GOT3 (cell line): ENCODE results near the gene PTPN14.
"Not testable (repeated sequence)": the region's sequence is repeated elsewhere in the genome, so short reads cannot be mapped to it uniquely, and the experiment has no call there.

Source experiments
- DNase-seq: peaks from one replicate; lab custom pipeline; 2025; ENCODE audit warnings: mixed read lengths; lab: John Stamatoyannopoulos, UW

Gene PTPN14

DNA sequence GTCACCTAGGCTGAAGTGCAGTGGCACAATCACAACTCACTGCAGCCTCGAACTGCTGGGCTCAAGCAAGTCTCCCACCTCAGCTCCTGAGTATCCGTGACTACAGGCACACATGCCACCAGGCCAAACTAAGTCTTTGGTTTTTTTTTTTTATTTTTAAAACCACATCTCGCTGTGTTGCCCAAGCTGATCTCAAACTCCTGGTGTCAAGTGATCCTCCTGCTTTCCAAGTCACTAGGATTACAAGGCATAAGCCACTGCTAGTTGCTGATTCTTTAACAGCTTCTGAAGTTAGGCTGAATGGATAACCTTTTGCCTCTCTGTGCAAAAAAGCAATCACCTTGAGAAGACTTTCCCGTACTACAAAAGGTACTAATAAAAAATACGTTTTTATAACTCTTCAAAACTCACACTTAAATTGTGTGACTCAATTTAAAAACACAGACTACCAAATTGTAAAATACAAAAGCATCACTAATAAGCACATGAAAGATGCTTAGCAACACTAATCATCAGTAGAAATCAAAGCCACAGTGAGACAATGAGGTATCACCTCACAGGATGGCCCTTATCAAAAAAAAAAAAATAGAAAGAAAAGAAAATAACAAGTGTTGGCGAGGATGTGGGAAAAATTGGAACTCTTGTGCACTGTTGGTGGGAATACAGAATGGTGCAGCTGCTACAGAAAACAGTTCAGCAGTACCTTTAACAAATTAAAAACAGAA, 40.3 kb downstream of the PTPN14 start:
- DNase-seq: no peak

DNA sequence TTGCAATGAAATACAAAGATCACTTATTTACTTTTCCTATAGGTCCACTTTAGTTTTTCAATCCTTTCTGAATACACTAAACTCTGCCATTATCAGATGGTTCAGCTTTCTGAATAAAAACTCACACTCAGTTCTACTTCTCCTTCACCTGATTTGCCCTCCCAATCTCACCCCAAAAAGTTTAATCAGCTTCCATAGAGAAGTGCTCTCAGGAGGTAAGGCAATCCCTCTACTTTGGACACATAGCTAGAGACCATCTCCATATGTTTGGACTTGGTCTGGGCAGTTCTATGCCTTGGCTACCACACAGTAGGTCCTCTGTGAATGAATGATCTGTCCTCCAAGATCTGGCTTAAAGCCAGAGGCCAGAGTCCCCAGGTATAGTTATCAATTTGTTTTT, 40.9 kb downstream of the PTPN14 start:
- no peak for DNase-seq

DNA sequence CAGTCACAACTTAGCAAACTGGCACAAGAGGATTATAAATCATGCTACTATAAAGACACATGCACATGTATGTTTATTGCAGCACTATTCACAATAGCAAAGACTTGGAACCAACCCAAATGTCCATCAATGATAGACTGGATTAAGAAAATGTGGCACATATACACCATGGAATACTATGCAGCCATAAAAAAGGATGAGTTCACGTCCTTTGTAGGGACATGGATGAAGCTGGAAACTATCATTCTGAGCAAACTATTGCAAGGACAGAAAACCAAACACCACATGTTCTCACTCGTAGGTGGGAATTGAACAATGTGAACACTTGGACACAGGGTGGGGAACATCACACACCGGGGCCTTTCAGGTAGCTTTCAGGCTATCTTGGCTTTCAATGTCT, 41.8 kb downstream of the PTPN14 start:
- DNase-seq: not testable (repeated sequence)

DNA sequence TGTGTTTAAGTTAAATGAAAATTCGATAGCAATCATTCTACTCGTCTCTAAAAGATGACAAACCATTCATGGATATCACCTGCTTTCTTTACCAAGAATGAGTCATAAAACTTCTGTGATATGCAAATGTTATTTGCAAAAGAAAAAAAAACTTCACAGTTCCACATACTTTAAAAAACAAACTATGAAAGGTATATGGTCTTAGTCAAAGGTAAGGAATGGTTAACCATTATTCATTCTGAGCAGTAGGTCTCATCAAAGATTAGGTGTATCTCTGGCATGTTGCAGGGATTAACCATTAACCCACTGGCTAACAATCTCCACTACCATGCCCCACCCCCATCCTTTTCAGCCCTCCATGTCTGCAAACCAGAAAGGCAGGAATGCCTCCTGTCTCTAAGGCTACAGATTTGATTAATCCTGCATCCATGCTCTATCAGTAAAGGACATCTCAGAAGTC, 44.4 kb downstream of the PTPN14 start:
- no peak for DNase-seq

DNA sequence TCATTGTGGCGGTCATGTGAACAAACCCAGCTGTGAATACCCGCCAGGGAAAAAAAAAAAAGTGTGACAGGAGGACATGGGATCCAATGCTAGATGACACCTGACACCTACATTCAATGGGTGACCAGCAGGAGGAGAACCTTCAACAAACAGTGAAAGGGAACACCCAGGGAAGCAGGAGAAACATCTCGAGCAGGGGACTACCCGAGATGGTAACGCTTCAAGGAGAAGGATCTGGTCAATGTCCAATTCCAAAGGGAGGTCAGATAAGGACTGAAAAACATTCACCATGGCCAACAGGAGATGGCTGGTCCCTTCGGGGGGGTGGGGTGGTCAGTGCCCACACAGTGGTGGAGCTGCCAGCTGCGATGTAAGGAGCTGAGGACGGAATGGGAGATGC, 46.3 kb downstream of the PTPN14 start:
- no peak for DNase-seq

DNA sequence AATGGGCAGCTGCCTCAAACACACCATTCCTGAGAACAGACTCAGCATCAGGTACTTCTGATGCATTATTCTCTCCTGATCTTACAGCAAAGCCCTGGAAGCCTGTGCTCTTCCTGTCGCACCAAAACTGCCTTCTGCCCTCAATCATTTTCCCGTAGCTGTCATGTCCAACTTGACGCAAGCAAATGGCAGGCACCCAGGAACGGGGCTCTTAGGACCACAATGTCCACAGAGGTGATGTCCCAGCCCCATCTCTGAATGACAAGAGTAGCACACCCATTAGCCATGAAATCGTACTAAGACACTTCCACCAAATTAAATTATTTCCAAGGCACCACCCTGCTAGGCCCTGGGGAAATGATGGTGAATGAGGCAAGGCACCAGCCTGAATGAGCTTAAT, 47.1 kb downstream of the PTPN14 start:
- DNase-seq: no peak

DNA sequence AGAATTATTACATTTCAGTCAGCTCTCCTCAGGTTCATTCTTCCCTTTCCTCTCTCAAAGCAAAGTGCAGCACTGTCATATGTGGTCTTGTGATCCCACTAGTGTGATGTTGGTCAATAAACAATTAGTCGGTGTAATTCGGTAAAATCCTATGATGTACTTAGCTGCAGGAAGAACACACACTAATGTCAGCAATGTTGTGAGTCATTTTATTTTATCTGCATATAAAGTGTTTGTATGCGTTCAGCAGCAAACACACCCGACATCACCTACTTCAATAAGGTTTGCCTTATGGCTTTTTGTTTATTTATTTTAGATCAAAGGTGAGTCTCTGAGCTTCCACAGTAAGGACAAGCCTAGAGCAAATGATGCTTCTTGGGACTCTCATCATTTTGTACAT, 47.8 kb downstream of the PTPN14 start:
- no peak for DNase-seq

DNA sequence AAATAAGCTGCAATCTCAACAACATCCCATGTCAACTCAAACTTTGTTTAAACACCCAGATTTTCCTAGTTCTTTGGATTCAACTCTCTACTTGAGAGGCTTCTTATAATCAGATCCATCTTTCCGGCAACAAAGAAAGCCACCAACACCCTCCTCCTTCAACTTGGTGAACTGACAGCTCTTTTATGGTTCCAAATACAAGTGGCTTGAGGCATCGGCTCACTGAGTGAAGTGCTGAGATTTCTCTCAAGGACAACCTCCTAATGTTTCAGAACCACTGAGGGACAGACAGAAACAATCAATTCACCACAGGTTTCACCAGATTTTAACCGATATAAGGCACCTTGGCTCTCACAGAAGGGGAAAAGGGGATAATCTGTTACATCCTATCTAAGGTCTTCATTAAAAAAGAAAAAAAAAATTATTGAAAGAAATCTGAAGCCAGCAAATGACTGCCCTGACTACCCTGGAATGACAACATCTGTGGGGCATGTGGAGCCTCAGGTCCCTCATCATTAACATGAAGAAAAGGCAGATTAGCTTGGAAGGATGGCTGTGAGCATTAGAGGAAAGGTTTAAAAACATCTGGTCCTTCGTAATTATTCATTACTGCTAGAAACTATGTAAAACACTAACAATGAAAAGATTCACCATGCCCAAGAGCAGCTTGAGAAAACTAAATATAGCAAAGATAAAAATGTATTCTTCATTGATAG, 50.9 kb downstream of the PTPN14 start:
- no peak for DNase-seq

DNA sequence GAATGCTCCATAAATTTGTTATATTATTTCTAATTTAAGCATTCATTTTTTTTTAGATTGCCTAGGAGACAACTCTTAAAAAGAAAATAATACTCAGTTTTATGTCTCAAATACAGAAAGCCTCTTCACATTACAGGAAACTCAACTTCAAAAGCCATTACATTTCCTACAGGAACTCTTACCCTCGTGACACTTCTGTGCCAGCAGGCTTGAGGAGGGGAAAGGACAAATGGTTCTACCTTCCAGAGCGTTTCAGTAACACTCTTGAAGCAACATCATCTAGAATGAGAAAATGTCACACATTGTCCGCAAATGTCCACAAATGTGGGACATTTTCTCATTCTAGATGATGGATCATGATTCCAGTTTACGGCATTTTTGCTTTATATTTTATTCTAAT, 51.7 kb downstream of the PTPN14 start:
- DNase-seq: no peak

DNA sequence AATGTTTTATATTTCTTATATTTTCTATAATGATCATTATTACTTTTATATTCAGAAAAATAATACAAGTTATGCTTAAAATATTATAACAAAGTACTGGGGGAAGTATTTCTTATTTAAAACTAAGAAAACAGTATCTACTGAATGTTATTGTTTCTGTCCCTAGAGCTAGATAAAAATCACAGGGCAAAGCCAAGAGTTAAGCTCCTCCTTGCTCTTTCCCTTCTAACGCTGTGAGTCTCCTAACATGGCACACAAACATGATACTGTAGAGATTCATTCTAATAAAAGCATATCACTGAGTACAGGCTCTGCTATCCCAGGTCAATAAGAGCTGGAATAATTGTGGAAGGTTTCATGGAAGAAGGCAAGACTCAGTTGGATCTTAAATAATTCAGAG, 53.4 kb downstream of the PTPN14 start:
- no peak for DNase-seq

DNA sequence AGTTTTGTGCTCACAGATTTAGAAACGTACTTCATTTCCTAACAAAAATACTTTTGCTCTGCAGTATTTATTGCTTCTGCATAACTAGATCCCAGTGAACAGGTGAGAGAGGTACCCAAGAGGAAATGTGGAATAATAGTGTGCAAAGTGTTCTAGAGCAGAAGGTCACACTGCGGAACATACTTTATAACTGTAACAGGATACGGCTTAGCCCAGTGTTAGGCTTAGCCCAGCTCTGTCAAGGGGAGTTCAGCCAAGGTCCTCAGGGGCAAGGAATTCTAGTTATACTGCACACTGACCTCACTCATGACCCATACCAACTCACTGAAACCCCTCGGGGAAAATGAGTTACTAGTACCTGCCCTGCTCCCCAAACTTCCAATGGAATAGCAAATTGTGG, 55.3 kb downstream of the PTPN14 start:
- DNase-seq: no peak

DNA sequence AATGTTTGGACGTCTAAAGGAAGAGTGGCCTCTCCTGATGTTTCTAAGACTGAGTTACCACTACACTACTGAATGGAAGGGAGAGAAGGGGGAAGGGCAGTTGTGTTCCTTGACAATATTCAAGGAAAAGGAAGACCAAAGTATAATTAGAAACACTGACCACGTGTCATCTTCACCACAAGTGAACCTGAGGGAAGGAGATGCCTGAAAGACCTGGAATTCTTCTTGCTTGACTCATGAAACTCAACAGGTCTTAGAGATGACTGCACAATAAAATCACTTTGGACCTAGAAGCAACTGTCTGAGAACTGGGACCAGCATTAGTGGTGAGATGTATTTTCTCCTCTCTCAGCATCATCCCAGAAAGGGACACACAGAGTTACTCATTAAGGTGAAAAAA, 56.7 kb downstream of the PTPN14 start:
- no peak for DNase-seq

DNA sequence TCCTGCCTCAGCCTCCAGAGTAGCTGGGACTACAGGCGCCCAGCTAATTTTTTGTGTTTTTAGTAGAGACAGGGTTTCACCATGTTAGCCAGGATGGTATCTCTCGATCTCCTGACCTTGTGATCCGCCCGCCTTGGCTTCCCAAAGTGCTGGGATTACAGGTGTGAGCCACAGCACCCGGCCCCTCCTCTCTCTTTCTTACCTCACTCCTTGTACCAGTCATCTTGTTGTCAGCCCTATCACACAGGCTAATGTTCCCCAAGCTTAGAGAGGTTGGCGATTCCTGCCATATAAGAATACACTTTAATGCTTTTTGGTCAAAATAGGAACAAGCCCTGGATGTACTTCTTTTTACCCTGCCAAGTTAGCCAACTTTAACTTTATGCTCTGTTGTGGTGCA, 57.2 kb downstream of the PTPN14 start:
- not testable (repeated sequence) for DNase-seq

DNA sequence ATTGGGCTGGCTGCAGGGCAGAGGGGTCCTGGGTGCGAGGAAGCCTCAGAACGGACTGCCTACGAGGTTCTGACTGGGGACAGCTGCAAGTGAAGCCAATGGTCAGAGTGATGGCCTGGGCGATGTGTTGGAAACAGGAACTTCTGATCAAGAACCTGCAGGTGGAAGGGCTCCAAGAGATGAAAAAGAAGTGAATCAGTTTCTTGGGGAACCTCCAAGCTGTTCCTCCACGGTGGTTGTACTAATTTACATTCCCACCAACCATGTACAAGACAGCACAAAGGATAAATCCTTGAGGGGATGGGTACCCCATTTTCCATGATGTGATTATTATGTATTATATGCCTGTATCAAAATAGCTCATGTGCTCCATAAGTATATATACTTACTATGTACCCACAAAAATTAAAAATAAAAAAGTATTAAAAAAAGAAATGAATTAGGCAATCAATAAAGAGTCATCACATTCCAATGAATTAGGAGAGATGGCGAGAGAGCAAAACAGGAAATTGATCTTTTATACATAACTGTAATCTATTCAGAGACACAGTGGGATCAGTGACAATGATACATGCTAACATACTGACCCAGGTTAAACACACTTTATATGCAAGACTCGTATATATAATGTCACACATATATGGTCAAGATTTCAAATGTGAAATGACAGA, 58.1 kb downstream of the PTPN14 start:
- DNase-seq: no peak

DNA sequence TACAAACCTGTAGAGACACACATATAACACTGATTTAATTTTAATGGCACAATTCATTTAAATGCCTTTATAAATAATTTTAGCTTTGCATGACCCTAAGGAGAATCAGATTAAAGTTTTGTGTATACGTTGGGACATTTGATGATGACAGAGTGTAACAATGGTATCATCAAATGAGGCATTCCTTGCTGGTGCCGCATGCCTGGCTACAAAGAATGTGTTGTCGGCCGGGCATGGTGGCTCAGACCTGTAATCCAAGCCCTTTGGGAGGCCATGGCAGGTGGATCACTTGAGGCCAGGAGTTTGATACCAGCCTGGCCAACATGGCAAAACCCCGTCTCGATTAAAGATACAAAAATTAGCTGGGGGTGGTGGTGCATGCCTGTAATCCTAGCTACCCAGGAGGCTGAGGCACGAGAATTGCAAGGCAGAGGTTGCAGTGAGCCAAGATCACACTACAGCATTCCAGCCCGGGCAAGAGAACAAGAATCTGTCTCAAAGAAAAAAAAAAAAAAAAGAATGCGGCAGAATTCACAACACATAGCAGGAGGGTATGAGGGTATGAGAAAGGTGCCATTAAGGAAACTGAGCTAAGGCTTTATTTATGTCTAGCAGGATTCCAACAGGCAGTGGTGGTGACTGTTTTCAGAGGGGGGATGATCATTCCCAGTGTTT, 58.9 kb downstream of the PTPN14 start:
- DNase-seq: no peak

DNA sequence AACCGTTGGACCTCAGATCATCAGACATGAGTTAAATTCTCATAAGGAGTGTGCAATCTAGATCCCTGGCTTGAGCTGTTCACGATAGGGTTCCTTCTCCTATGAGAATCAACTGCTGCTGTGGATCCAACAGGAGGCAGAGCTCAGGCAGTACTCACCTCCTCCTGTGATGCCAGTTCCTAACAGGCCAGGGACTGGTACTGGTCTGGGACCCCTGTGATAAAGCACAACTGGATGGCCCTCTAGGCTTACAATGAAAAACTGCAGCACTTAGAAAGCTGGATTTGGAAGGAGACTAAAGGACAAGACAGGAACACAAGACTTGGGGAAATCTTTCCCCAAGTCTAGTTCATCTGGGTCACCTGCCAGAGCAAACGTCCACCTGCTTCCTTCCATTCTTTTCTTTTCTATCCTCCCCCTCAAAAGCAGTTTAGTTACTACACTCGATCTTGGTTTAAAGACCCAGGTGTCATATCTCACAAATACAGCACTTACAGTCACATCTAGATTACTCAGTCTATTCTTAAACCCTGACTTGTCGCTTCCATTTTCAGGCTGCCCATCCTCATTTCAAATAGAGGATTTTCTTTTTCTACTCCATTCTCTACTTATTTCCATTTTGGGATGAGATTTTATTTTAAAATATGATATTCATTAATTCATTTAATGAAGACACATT, 59.8 kb downstream of the PTPN14 start:
- DNase-seq: no peak

DNA sequence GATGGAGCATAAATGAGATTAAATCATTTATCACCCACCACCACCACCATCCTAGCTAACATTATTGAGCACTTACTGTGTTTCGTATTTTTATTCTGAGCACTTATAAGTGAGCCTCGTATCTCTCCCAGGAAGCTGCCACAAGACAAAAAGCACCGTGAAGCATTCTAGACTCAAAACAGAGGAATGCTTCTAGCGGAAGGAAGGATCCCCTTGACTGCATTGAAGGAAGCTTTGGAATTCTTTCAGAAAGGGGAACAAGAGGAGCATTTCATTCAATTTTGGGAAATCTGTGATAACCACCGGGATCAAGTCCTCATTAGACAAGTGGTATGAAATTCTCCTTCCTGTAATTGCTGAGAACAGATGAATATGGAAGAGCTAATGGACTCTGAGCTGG, 66.3 kb downstream of the PTPN14 start:
- no peak for DNase-seq

DNA sequence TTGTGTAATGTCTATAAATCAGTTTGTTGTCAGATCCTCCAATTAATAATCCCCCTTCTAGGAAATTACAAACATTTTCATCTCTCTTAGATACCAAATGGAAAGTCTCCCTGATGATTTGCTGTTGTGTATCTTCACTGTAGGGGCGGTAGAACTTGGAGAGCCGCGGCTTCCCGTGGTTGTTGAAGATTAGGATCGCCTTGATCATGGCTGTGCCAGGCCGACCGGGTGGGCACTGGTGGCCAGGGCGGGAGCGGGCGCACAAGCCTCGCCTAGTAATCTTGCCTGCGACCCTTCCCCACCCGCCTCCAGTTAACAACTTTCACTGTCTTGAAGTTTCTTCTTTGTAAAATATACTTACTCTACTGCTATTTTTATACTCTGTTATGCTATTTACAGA, 68.2 kb downstream of the PTPN14 start:
- DNase-seq: not testable (repeated sequence)

DNA sequence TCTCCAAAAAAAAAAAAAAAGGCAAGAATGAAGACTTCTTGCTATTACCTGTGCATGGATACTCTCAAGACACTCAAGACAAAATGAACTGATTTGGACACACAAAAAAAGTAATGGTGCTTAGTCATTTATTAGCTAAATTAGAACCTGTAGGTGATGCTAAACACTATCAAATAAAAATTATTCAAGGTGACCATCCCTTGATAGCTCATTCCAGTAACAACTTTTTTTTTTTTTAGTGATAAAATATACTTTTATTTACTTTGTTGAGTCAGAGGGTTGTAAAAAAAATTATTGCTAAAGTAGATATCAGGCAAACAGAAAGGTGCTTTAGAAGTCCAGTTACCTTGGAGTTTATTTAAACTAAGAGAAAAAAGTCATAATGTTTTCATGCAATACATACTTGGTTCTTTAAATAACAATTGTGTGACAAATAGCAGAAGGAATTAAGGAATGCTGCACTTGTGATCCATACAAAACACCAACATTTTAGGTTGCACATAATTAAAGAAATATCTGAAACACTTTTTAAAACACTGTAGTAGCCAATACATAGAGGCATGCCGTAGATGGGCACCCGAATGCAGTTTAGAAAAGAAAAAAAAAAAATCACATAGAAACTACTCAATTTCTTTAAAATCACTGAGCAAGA, 69.3 kb downstream of the PTPN14 start:
- DNase-seq: not testable (repeated sequence)

DNA sequence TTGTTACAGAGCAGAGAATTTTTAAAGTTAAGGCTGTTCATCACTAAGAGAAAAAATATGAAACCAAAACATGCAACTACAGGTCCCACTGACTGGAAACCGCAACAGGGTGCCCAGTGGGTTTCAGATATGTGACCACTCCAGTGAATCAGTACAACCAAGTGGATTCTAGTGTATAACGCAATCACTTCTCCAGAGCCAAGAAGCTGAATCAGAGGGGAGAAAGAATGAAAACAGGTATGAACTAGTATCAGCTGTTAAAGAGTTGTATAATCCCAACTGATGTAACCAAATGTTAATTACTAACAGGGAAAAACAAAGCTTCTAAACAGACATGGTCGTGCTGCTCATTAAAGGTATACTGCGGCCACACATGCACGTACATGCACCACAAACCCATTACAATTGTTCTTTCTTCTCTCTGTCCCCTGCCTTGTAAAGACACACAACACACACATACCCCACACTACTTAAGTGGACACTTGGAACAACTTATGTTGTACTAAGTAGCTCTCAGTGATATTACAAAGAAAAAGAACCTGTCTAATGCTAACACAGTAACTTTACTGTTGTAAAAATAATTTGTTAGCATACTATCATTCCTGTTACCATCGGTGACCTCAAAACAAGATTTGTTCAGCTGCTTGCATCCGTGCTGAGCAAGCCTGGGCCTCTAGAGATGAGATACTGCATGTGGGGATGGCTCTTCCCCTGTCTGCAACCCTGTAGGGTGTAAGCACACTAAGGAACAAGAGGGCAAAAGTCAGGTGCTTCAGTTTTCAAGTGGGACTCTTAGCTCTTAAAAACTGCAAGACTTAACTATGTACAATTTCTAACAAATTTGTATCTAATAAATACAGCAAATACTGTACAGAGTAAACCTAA, 74.2 kb downstream of the PTPN14 start:
- no peak for DNase-seq
